Nephron progenitor cell (in vitro differentiated cells): ENCODE measurements around the gene HACD1.

Experiments
- DNase-seq: peaks from one replicate; pipeline ENCODE4 v3.0.0; 2021
- H3K27ac Mint-ChIP-seq: 2 replicates; pipeline ENCODE4 v1.8.0; 2021; ENCODE audit warnings: mild to moderate bottlenecking, moderate library complexity, mixed read lengths
- H3K27me3 Mint-ChIP-seq: 2 replicates; pipeline ENCODE4 v1.8.0; 2021; ENCODE audit warnings: mild to moderate bottlenecking, low read depth, mixed read lengths; ENCODE audit not compliant: poor library complexity
- H3K36me3 Mint-ChIP-seq: 2 replicates; pipeline ENCODE4 v1.8.0; 2021; ENCODE audit warnings: low read depth, mixed read lengths
- H3K4me1 Mint-ChIP-seq: 2 replicates; pipeline ENCODE4 v1.8.0; 2021; ENCODE audit warnings: mixed read lengths
- H3K4me3 Mint-ChIP-seq: 2 replicates; pipeline ENCODE4 v1.8.0; 2021; ENCODE audit warnings: mild to moderate bottlenecking, moderate library complexity, mixed read lengths
- H3K9me3 Mint-ChIP-seq: 2 replicates; pipeline ENCODE4 v1.8.0; 2021; ENCODE audit warnings: mild to moderate bottlenecking, moderate library complexity, mixed read lengths
- TF ChIP-seq, protein P1 (sequence below): fragments of 200-600 bp; sonication (generic); IDR thresholded peaks from 2 replicates; pipeline ENCODE4 v1.5.0; 2021; ENCODE audit warnings: antibody characterized with exemption

HACD1 gene, protein sequence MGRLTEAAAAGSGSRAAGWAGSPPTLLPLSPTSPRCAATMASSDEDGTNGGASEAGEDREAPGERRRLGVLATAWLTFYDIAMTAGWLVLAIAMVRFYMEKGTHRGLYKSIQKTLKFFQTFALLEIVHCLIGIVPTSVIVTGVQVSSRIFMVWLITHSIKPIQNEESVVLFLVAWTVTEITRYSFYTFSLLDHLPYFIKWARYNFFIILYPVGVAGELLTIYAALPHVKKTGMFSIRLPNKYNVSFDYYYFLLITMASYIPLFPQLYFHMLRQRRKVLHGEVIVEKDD

DNA sequence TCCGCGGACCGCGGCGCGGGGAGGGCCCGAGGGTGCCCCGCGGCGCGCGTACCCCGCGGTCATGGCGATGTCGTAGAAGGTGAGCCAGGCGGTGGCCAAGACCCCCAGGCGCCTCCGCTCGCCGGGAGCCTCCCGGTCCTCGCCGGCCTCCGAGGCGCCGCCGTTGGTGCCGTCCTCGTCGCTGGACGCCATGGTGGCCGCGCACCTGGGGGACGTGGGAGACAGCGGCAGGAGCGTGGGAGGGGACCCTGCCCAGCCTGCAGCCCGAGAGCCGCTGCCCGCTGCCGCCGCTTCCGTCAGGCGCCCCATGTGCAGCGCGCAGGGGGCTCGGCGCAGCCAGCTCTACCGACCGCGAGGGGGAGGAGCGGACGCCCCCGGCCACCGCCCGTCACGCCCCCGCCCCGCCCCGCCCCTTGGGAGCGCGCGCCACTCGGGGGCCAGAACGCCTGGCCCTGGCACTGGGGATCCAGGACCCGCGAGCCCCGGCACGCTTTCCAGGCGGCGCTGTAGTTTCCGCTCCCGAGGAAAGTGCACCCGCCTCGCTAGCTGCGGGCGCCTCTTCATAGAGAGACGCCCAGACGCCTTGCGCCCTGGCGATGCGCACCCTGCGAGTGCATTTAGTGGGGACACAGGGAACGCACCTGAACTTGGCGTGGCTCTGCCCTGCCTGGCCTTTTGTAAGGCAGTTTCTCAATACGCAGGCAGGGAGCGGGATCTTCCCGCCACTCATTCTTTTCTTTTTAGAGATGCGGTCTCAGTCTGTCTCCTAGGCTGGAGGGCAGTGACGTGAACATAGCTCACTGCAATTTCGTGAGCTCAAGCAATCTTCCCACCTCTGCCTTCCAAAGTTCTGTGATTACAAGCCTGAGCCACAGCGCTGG is at the start of gene HACD1:
HACD1 (minus strand) TSS at position 344 of the 881 bp plus-strand sequence; CDS start at position 309, 35 bp downstream.
- DNase-seq = peak; percentile 87
- Mint-ChIP-seq H3K36me3 (peaks cover 15% of the 10 kb centered on the region), H3K9me3 (no peaks in the 10 kb centered on the region), H3K4me1 (no peaks in the 10 kb centered on the region), H3K27me3 (peaks cover 9% of the 10 kb centered on the region), H3K4me3 (peak within 1 kb of the TSS; percentile 88), H3K27ac (no peak within 1 kb of the TSS)
- TF ChIP-seq, protein P1, sequence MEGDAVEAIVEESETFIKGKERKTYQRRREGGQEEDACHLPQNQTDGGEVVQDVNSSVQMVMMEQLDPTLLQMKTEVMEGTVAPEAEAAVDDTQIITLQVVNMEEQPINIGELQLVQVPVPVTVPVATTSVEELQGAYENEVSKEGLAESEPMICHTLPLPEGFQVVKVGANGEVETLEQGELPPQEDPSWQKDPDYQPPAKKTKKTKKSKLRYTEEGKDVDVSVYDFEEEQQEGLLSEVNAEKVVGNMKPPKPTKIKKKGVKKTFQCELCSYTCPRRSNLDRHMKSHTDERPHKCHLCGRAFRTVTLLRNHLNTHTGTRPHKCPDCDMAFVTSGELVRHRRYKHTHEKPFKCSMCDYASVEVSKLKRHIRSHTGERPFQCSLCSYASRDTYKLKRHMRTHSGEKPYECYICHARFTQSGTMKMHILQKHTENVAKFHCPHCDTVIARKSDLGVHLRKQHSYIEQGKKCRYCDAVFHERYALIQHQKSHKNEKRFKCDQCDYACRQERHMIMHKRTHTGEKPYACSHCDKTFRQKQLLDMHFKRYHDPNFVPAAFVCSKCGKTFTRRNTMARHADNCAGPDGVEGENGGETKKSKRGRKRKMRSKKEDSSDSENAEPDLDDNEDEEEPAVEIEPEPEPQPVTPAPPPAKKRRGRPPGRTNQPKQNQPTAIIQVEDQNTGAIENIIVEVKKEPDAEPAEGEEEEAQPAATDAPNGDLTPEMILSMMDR = no peak

DNA sequence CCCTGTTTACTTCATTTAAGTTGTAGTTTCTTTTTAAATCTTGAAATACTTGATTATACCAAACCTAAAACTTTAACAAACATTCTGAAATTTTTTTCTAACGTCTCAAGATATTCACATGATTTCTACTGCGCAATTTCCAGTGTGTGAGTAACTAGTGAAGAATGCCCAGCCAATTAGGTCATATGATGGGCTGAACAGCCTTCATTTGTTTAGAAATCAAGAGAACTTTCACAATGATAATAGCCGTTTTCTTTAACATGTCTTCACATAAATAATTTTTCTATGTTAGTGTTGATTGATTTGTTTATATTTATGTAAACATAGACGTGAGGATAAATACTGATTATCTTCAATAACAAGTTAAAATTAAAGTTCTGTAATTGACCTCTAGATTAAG is 48.6 kb upstream of the HACD1 start:
- Mint-ChIP-seq H3K27ac (no peak overlapping the region), H3K36me3 (peaks cover 29% of the 10 kb centered on the region), H3K4me1 (no peaks in the 10 kb centered on the region), H3K27me3 (no peaks in the 10 kb centered on the region), H3K9me3 (no peaks in the 10 kb centered on the region), H3K4me3 (no peak overlapping the region)
- no peak for DNase-seq
- TF ChIP-seq, protein P1 = no peak

DNA sequence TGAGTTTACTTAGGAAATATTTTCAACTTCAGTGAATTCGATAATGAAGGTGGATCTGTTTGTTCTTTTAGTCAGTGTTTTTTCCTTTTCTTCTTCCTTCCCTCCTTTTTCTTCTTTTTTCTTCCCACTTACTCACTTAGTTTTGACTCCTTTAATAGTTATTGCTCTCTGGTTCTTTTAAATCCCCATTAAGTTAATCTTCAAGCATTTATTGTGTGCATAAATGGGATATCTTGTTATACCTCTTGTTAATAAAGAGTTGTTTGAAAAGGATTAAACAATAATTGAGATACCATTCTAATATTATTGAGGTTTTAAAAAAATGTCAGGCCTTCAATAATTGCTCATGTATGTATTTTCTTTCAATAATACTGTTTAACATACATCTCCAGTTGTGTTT is 46.3 kb upstream of the HACD1 start:
- Mint-ChIP-seq H3K9me3 (peaks cover 6% of the 10 kb centered on the region), H3K4me3 (no peak overlapping the region), H3K36me3 (peaks cover 36% of the 10 kb centered on the region), H3K4me1 (no peaks in the 10 kb centered on the region), H3K27ac (no peak overlapping the region), H3K27me3 (no peaks in the 10 kb centered on the region)
- TF ChIP-seq, protein P1 = no peak
- DNase-seq = no peak

DNA sequence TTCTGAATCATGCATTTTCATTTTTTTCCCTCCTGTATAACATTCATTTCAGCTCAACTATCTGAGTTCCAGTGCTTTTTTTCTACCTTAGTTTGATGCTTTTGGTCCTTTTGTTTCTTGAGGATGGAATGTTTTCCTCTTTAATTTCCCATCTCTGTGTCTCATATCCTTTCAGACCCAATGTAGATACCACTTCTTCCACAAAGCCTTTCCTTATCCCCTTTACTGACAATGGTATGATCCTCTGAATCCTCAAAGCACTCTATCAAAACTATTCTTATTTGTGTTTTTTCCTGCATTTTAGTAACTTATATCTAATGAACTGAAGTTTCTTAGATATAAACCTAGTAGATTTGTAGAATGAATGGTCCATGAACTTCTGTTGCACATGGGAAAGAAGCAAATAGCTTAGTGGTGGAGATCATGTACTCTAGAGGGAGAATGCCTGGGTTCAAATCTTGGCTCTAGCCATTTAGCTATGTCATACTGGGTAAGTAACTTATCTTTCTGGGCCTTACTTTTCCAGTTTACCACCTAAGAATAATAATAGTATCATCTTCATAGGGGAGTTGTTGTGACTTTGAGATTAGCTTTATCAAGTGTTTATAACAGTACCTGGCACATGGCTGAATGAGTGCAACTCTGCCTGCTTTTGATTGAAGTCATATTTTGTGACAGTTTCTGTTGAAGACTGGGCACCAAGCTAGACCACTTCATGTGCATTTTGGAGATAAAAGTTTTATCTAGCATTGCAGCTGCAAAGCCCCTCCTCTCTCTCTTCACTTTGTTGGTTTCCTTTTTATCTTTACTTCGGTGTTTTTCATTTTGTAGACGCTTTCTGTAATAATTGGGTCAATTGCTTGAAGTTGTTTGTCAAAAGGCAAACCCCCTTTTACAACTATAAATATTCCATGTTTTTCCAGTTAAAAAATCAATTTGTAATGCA is 45.3 kb upstream of the HACD1 start:
- TF ChIP-seq, protein P1 = no peak
- H3K9me3 Mint-ChIP-seq = peaks cover 16% of the 10 kb centered on the region
- H3K27me3 Mint-ChIP-seq = no peaks in the 10 kb centered on the region
- peaks cover 39% of the 10 kb centered on the region for H3K36me3 Mint-ChIP-seq
- H3K27ac Mint-ChIP-seq = no peak overlapping the region
- H3K4me3 Mint-ChIP-seq = no peak overlapping the region
- DNase-seq = no peak
- no peaks in the 10 kb centered on the region for H3K4me1 Mint-ChIP-seq

DNA sequence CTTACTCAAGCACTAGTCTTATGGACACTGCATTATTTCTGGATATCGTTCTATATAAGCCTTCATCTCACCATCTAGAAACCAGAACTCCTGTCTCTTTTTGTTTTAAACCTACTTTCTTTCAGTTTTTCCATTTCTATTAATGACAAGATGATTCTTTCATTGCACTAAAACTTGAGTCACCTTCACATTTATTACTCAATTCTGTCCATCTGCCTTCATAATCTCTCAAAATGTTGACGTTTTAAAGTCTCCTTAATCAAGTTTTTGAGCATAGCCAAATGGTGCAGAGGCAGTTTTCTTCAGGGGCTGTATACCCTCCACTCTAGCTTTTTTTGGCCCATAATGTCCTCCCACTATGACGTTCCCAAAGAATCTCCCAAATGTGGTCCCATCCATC is 44.3 kb upstream of the HACD1 start:
- Mint-ChIP-seq H3K4me3 (no peak overlapping the region), H3K9me3 (peaks cover 25% of the 10 kb centered on the region), H3K36me3 (peaks cover 44% of the 10 kb centered on the region), H3K27ac (no peak overlapping the region), H3K4me1 (no peaks in the 10 kb centered on the region), H3K27me3 (no peaks in the 10 kb centered on the region)
- no peak for DNase-seq
- TF ChIP-seq, protein P1 = no peak
